Kidney glomerular epithelial cell (primary cell): ENCODE results near the gene ETNK1.
A peak's percentile ranks its signal among the peaks of the same experiment; 100 is the strongest.
"Not testable (repeated sequence)": the region's sequence is repeated elsewhere in the genome, so short reads cannot be mapped to it uniquely, and the experiment has no call there.

Experiments used
- DNase-seq: peaks from one replicate; lab custom pipeline; 2025; lab: John Stamatoyannopoulos, UW

The ETNK1 gene, protein sequence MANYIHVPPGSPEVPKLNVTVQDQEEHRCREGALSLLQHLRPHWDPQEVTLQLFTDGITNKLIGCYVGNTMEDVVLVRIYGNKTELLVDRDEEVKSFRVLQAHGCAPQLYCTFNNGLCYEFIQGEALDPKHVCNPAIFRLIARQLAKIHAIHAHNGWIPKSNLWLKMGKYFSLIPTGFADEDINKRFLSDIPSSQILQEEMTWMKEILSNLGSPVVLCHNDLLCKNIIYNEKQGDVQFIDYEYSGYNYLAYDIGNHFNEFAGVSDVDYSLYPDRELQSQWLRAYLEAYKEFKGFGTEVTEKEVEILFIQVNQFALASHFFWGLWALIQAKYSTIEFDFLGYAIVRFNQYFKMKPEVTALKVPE

GRCh38 chr12:22624870-22625761 is at the start of gene ETNK1:
TSS of gene ETNK1 (plus strand) at chr12:22625171. CDS start at chr12:22625431, 260 bp downstream.
- peak; percentile 92 for DNase-seq

DNA sequence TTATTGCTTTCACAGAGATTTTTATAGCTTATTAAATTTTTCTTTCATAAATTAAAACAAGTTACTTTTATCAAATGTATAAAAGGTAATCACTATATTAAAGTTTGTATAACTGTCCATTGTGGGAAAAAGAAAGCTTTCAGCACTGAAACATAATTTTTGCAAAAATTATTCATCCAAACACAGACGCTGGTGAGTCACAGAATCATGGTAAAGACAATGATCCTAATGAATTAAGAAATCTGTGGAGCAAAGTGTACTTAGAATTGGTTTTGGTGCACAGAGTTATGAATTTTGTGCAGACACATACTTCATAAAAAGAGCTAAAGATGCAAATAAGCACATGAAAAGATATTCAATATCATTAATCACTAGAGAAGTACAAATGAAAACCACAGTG is 48.9 kb upstream of the ETNK1 start:
- no peak for DNase-seq

DNA sequence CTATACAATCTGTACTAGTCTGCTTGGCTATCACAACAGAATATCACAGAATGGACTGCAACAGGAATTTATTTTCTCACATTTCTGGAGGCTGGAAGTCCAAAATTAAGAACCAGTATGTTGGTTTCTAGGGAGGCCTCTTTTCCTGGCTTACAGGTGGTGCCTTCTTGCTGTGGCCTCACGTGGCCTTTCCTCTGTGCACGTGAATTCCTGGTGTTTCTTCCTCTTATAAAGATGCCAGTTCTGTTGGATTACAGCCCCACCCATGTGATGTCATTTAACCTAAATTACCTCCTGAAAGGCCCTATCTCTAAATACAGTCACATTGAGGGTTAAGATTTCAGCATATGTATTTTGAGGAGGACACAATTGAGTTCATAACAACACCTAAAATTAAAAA is 48.5 kb upstream of the ETNK1 start:
- DNase-seq, result no peak

DNA sequence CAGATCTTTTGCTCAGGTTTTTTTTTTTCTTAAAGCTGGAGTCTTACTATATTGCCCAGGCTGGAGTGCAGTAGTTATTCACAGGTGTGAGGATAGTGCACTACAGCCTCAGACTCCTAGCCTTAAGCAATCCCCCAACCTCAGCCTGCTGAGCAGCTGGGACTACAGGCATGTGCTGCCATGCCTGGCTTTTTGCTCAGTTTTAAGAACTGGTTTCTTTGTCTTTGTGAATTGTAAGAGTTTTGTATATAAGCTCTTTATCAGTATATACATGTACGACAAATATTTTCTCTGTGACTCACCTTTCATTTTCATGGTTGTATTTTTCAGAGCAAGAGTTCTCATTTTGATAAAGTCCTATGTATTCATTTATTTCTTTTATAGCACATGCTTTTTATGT is 47.3 kb upstream of the ETNK1 start:
- no peak for DNase-seq

GRCh38 chr12:22578328-22578727 is 46.6 kb upstream of the ETNK1 start:
- no peak for DNase-seq

DNA sequence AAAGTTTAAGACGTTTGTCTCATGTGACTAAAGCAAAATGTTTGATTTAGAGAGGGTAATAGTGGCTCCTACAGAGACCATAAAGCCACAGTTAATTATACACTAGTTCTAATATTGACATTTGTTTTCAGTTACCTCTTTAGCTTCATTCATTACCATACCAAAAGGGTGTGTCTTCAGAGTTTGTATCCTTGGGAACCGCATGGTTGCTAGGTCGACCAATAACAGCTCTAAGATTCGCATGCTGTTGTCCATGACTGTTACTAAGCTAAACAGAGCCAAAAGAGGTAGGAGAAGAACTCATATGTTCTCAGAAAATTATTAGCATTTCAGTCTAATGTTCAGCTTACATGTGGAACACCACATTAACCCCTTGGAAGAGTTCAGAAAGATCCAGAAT is 36.2 kb upstream of the ETNK1 start:
- no peak for DNase-seq

DNA sequence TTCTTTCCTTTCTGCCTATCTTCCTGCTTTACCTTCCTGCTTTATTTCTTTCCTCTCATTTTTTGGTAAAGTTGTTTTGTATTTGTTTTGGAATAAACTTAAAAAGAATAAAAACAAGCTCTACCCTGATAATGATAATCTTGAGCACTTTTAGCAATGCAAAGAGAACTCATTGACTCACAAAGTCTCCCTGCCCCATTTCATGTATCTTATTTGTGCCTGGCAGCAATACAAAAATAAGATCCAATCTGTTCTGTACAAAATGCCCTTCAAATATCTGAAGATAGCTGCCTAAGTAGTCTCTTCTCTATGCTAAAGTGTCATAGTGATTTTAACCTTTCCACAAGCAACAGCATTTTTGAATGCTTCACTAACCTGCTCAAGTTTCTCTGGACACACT is 31.1 kb upstream of the ETNK1 start:
- no peak for DNase-seq

DNA sequence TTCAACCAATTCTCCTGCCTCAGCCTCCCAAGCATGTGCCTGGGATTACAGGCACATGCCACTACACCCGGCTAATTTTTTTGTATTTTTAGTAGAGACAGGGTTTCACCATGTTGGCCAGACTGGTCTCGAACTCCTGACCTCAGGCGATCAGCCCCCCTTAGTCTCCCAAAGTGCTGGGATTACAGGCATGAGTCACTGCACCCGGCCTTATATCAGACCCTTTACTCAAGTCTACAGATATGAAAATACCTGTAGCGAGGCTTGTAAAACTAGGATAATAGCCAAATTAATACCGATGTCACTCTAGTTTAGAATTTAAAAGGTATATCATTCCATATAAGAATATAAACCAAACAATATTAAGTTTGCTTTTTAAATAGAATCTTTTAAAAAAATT is 27.4 kb upstream of the ETNK1 start:
- DNase-seq, result not testable (repeated sequence)

DNA sequence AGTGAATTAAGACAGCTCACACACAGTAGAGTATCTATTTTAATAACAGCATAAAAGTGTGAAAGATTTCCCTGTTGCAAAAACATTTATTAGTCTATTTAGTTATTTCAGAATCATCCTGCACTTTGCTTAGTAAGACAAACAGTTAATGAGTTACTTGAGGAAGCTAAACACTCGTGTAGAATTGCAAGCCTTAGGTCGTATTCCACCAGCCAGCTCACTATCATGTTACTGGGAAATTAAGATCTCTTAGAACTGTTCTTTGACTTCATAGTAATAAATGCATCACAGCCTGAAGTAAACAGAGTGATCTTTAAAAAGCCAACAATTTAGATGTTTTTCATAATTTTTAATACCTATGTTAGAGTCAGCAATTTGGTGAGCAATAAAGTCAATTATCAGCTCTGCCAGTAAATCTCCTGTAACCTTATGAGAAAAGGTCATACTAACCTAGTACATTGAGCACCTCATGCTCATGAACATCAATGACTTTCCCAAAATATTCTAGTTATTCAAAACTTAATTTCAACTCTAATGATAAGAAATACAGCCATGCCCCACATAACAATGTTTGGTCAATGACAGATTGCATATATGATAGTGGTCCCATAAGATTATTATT is 26.7 kb upstream of the ETNK1 start:
- no peak for DNase-seq

DNA sequence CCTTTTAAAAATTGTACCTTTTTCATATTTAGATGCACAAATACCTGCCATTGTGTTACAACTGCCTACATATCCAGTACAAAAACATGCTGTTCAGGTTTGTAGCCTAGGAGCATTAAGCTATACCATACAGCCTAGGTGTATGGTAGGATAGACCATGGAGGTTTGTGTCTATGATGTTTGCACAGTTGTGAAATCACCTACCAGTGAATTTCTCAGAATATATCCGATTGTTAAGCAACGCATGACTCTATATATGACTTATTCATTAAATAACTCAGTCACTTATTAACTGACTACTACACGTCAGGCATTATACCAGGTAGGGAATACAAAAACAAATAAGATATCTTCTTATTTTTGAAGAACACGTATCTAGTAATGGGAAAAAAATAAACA is 26.2 kb upstream of the ETNK1 start:
- no peak for DNase-seq

DNA sequence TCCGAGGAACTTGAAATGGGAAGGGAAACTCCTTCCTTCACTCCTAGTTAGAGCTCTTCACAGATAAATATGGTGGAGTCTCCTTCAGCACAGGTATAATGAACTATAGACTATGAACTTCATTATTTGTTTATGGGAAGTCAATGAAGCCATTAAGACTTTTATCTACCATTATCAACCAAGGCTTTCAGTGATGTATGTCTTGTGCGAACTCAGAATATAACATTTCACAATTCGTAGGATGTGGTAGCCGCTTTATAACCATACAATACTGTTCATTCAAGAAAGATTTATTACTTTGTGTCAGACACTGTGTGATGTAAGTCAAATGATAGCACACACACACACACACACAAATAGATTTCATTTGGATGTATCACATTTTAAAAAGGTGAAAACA is 24.8 kb upstream of the ETNK1 start:
- no peak for DNase-seq

- DNase-seq, result no peak
These were observed 15.5 kb upstream of the ETNK1 start for GRCh38 chr12:22609501-22609900.

DNA sequence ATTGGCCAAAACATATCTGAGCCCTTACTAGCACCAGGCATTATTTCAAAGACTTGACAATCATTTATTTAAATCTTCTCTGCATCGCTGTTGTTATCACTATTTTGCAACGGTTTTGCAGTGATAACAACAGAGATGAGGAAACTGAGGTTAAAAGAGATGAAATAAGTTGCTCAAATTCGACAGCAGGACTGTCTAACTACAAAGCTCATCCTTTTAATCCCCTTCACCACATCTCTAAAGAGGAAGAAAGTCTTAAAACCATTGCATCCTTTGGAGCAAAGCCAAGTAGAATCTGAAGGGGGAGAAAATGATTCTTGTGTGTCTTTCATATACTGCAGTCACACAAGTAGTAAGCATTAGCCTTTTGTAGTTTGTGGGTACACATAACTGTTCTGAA is 14.8 kb upstream of the ETNK1 start:
- DNase-seq, result no peak

DNA sequence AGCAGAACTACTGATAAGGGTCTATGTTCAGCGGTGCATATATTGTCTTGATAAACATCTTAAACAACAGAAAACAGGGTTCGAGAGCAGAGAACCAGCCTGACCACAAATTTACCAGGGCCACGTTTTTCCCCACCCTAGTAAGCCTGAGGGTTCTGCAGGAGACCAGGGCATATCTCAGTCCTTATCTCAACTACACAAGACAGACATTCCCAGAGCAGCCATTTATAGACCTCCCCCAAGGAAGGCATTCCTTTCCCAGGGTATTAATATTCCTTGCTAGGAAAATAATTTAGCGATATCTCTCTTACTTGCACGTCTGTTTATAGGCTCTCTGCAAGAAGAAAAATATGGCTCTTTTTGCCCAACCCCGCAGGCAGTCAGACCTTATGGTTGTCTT is 12.1 kb upstream of the ETNK1 start:
- not testable (repeated sequence) for DNase-seq

DNA sequence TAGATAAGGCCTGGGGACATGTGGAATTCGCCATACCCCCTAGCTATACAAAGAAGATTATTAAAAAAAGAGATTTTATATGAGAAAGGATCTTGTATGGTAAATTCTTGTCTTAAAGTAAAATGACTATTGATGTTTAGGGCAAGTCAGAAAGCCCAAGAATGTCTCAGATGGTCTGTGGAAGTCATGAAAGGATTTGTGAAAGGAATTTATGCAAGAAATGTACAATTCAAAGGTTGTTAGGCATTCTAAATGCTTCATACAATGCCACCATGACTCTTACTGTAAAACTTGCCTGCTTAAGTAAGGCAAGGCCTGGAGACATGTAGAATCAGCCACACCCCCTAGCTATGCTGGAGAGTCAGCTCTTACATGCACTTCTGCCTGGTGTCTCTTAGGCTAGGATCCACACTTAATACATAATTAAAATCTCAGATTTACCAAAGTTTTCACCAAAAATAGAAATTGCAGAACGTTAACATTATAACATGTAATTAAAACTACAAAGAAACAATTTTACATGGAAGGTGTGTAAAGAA is 8.9 kb upstream of the ETNK1 start:
- DNase-seq, result no peak

DNA sequence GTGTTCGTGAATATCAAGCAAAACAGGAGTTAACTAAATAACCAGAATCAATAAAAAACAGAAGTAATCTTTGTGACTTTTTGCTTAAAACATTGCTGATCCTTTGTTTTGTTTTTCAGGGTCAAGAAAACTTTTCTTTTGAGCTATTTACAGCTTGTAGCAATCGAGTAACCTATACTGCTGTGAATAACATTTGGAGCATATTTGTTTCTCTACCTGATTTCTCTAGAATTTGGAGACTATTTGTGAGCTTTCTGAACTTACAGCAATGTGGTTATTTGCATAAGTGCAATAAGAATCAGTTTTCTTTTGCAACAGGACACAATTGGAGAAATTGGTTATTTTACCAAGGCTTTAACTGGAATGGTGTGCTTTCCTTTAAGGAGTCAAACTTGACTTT is 7.3 kb upstream of the ETNK1 start:
- DNase-seq, result no peak

DNA sequence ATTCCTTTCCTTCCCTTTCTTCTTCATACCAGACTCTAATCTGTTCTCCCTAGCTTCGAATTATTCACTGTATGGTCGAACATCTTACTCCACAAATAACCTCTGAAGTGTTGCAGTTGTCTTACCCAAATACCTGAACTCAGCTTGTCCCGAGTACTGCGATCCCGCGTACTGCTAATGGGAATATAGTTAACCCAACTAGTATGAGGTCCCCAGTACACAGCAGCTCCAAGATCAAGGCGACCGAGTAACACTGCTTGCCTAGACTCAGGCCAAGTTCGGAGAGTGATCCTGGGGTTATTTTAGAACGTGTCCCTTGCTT is 462 bp upstream of the ETNK1 start:
- DNase-seq, result peak; percentile 25

DNA sequence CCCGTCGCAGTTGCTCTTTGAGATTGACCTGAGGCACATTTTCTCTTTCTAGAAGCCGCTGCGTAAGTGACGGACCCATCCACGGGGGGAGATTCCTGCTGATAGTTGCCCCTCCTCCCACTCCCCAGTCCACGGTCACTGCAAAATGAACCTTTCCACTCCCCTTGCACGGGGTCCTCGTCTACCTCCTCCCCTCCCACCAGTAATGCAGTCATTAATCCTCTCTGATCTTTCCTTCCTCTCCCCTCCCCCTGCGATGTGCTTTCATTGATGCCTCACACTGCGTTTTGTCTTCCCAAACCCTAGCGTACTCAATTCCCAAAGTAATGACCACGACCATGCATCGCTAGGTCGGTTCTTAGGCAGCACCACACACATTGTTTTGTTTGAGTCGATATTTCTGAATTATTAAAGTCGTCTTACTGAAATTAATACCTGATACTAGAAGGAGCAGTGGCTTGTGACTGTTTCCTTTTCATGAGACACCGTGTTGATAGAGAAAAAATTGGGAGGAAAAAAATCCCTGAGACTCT is 857 bp downstream of the ETNK1 start:
- DNase-seq, result no peak

GRCh38 chr12:22626406-22626805 is 1.4 kb downstream of the ETNK1 start:
- DNase-seq, result no peak

GRCh38 chr12:22627371-22627770 is 2.4 kb downstream of the ETNK1 start:
- DNase-seq, result no peak

GRCh38 chr12:22628228-22628627 is 3.3 kb downstream of the ETNK1 start:
- DNase-seq, result no peak

DNA sequence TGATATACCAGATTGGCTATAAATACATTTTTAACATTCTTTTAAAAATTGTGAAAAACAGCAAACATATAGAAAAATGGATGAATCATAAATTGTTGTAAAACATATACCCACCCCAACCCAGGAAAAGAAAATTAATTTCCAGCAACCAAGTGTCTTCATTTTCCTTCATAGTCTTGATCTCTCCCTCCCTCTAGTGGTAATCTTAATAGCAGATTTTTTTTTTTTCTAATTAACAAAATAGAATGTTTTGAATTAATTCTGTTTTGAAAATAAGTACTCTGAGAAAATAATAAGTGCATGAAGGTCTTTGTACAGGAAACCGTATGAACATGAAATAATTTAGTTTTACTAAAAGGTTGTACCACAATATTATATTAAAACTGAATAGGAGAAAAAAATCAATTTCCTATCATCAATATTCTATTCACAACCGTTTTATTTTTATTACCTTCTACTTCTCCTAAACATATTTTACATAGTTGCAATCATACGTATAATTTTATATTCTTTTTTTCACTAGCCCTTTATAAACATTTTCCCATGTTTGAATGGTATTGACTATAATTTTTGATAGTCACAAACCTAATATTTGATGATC is 7.0 kb downstream of the ETNK1 start:
- peak; percentile 46 for DNase-seq
